ENCODE results near the gene ZCRB1. TPM values are rescaled to one million over a fixed set of nuclear protein-coding genes. Genes with fewer than 3 reads are reported as not detected.

Gene ZCRB1
- total and polyA plus RNA-seq, 4 donors, result 36.2 to 130 (median 51.9) TPM

GRCh38 chr12:42281278-42281677 is 44.6 kb downstream of the ZCRB1 start:
- Histone ChIP-seq H3K27ac (ENCODE audit: low read depth in 1 of 2, low read length in 2 of 2) (no peak overlapping the region), H3K4me1 (ENCODE audit: control insufficient read depth in 1 of 2, insufficient read depth in 2 of 2, low read length in 2 of 2) (no peaks in the 10 kb centered on the region), H3K27me3 (ENCODE audit: control insufficient read depth in 1 of 2, insufficient read depth in 2 of 2, low read length in 1 of 2) (no peaks in the 10 kb centered on the region), H3K36me3 (ENCODE audit: control insufficient read depth in 1 of 2, insufficient read depth in 2 of 2, low read length in 1 of 2) (no peaks in the 10 kb centered on the region), H3K4me3 (ENCODE audit: low read length in 2 of 2) (no peak overlapping the region), H3K9me3 (ENCODE audit: control insufficient read depth, low read length) (no peaks in the 10 kb centered on the region)
- ATAC-seq (ENCODE audit: low FRiP score), result no peak
- intact Hi-C loops (cut with DNase I), result no loop called here
- no peak for DNase-seq
- WGBS, 2 donors, result 52 to 56% methylated on average over 3 of the region's 3 CpGs

DNA sequence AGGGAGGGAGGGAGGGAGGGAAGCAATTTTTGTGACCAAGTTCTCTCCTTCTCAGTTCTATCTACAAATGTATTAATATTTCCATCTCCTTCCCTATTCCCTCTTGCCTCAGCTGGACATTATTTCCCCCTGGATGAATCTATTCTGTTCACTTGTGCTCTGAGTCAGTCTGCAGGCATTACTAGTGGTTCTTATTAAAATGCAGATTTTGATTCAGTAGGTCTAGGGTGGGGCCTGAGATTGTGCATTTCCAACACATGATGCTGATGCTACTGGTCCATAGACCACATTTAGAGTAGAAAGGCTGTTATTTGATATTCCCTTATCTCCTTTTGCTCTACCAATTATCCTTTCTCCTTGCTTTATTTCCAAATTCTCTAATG is 47.8 kb downstream of the ZCRB1 start:
- DNase-seq (no peak), ATAC-seq (ENCODE audit: low FRiP score) (no peak)
- H3K27me3 ChIP-seq (ENCODE audit: control insufficient read depth in 1 of 2, insufficient read depth in 2 of 2, low read length in 1 of 2), result no peaks in the 10 kb centered on the region
- H3K9me3 ChIP-seq (ENCODE audit: control insufficient read depth, low read length), result no peaks in the 10 kb centered on the region
- no peaks in the 10 kb centered on the region for H3K4me1 ChIP-seq (ENCODE audit: control insufficient read depth in 1 of 2, insufficient read depth in 2 of 2, low read length in 2 of 2)
- intact Hi-C loops (cut with DNase I), result no loop called here
- H3K4me3 ChIP-seq (ENCODE audit: low read length in 2 of 2), result no peak overlapping the region
- no peaks in the 10 kb centered on the region for H3K36me3 ChIP-seq (ENCODE audit: control insufficient read depth in 1 of 2, insufficient read depth in 2 of 2, low read length in 1 of 2)
- no peak overlapping the region for H3K27ac ChIP-seq (ENCODE audit: low read depth in 1 of 2, low read length in 2 of 2)

GRCh38 chr12:42277396-42278127 is 48.3 kb downstream of the ZCRB1 start:
- no peak for ATAC-seq (ENCODE audit: low FRiP score)
- Histone ChIP-seq H3K27me3 (ENCODE audit: control insufficient read depth in 1 of 2, insufficient read depth in 2 of 2, low read length in 1 of 2) (no peaks in the 10 kb centered on the region), H3K4me3 (ENCODE audit: low read length in 2 of 2) (no peak overlapping the region), H3K4me1 (ENCODE audit: control insufficient read depth in 1 of 2, insufficient read depth in 2 of 2, low read length in 2 of 2) (no peaks in the 10 kb centered on the region), H3K9me3 (ENCODE audit: control insufficient read depth, low read length) (no peaks in the 10 kb centered on the region), H3K27ac (ENCODE audit: low read depth in 1 of 2, low read length in 2 of 2) (no peak overlapping the region), H3K36me3 (ENCODE audit: control insufficient read depth in 1 of 2, insufficient read depth in 2 of 2, low read length in 1 of 2) (no peaks in the 10 kb centered on the region)
- DNase-seq, result no peak
- WGBS, 2 donors, result 51 to 57% methylated on average over 6 of the region's 6 CpGs
- intact Hi-C loops (cut with DNase I), result no loop called here

DNA sequence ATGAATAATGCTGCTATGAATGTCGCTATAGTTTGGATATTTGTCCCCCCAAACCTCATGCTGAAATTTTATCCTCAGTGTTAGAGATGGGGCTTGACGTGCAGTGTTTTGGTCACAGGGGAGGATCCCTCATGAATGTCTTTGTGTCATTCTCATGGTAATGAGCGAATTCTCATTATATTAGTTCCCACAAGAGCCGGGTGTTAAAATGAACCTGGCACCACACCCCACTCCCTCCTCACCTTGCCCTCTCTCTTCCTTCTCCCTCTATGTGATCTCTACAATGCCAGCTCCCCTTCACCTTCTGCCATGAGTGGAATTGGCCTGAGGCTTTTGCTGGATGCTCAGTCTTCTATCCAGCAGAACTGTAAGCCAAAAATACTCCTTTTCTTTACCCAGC is 50.4 kb downstream of the ZCRB1 start:
- Histone ChIP-seq H3K9me3 (ENCODE audit: control insufficient read depth, low read length) (no peaks in the 10 kb centered on the region), H3K4me3 (ENCODE audit: low read length in 2 of 2) (no peak overlapping the region), H3K27ac (ENCODE audit: low read depth in 1 of 2, low read length in 2 of 2) (no peak overlapping the region), H3K27me3 (ENCODE audit: control insufficient read depth in 1 of 2, insufficient read depth in 2 of 2, low read length in 1 of 2) (no peaks in the 10 kb centered on the region), H3K36me3 (ENCODE audit: control insufficient read depth in 1 of 2, insufficient read depth in 2 of 2, low read length in 1 of 2) (no peaks in the 10 kb centered on the region), H3K4me1 (ENCODE audit: control insufficient read depth in 1 of 2, insufficient read depth in 2 of 2, low read length in 2 of 2) (no peaks in the 10 kb centered on the region)
- no peak for ATAC-seq (ENCODE audit: low FRiP score)
- DNase-seq, result no peak
- WGBS, 2 donors, result 93 to 95% methylated on average over 4 of the region's 4 CpGs
- intact Hi-C loops (cut with DNase I), result no loop called here

GRCh38 chr12:42273706-42274105 is 52.2 kb downstream of the ZCRB1 start:
- H3K9me3 ChIP-seq (ENCODE audit: control insufficient read depth, low read length), result no peaks in the 10 kb centered on the region
- H3K36me3 ChIP-seq (ENCODE audit: control insufficient read depth in 1 of 2, insufficient read depth in 2 of 2, low read length in 1 of 2), result no peaks in the 10 kb centered on the region
- H3K27me3 ChIP-seq (ENCODE audit: control insufficient read depth in 1 of 2, insufficient read depth in 2 of 2, low read length in 1 of 2), result no peaks in the 10 kb centered on the region
- no peak overlapping the region for H3K27ac ChIP-seq (ENCODE audit: low read depth in 1 of 2, low read length in 2 of 2)
- DNase-seq (no peak), ATAC-seq (ENCODE audit: low FRiP score) (no peak)
- H3K4me3 ChIP-seq (ENCODE audit: low read length in 2 of 2), result no peak overlapping the region
- intact Hi-C loops (cut with DNase I), result no loop called here
- H3K4me1 ChIP-seq (ENCODE audit: control insufficient read depth in 1 of 2, insufficient read depth in 2 of 2, low read length in 2 of 2), result no peaks in the 10 kb centered on the region
- 94 to 95% methylated on average over 19 to 21 of the region's 21 CpGs for WGBS, 2 donors

DNA sequence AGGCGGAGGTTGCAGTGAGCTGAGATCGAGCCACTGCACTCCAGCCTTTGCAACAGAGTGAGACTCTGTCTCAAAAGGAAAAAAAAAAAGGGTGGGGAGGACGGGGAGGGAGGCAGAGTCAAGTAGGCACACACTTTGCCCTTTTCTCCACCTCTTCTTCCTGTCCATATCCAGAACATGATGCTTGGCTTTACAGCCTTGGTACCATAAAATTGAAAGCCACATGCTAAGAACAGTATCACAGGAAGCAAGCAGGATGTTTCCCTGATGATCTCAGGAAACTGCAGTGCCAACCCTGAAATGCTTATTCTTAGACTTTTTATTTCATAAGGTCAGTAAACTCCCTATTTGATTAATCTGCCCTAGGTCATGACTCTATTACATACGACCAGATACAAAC is 55.3 kb downstream of the ZCRB1 start:
- Histone ChIP-seq H3K36me3 (ENCODE audit: control insufficient read depth in 1 of 2, insufficient read depth in 2 of 2, low read length in 1 of 2) (no peaks in the 10 kb centered on the region), H3K4me3 (ENCODE audit: low read length in 2 of 2) (no peak overlapping the region), H3K27ac (ENCODE audit: low read depth in 1 of 2, low read length in 2 of 2) (no peak overlapping the region), H3K27me3 (ENCODE audit: control insufficient read depth in 1 of 2, insufficient read depth in 2 of 2, low read length in 1 of 2) (no peaks in the 10 kb centered on the region), H3K4me1 (ENCODE audit: control insufficient read depth in 1 of 2, insufficient read depth in 2 of 2, low read length in 2 of 2) (no peaks in the 10 kb centered on the region), H3K9me3 (ENCODE audit: control insufficient read depth, low read length) (no peaks in the 10 kb centered on the region)
- WGBS, 2 donors, result 71 to 73% methylated on average over 4 of the region's 4 CpGs
- intact Hi-C loops (cut with DNase I), result no loop called here
- ATAC-seq (ENCODE audit: low FRiP score) (no peak), DNase-seq (no peak)

GRCh38 chr12:42267413-42268190 is 58.3 kb downstream of the ZCRB1 start:
- Histone ChIP-seq H3K36me3 (ENCODE audit: control insufficient read depth in 1 of 2, insufficient read depth in 2 of 2, low read length in 1 of 2) (no peaks in the 10 kb centered on the region), H3K27me3 (ENCODE audit: control insufficient read depth in 1 of 2, insufficient read depth in 2 of 2, low read length in 1 of 2) (no peaks in the 10 kb centered on the region), H3K27ac (ENCODE audit: low read depth in 1 of 2, low read length in 2 of 2) (no peak overlapping the region), H3K4me3 (ENCODE audit: low read length in 2 of 2) (no peak overlapping the region), H3K9me3 (ENCODE audit: control insufficient read depth, low read length) (no peaks in the 10 kb centered on the region), H3K4me1 (ENCODE audit: control insufficient read depth in 1 of 2, insufficient read depth in 2 of 2, low read length in 2 of 2) (no peaks in the 10 kb centered on the region)
- ATAC-seq (ENCODE audit: low FRiP score) (no peak), DNase-seq (no peak)
- intact Hi-C loops (cut with DNase I), result no loop called here
- WGBS, 2 donors, result 83 to 85% methylated on average over 15 of the region's 15 CpGs

DNA sequence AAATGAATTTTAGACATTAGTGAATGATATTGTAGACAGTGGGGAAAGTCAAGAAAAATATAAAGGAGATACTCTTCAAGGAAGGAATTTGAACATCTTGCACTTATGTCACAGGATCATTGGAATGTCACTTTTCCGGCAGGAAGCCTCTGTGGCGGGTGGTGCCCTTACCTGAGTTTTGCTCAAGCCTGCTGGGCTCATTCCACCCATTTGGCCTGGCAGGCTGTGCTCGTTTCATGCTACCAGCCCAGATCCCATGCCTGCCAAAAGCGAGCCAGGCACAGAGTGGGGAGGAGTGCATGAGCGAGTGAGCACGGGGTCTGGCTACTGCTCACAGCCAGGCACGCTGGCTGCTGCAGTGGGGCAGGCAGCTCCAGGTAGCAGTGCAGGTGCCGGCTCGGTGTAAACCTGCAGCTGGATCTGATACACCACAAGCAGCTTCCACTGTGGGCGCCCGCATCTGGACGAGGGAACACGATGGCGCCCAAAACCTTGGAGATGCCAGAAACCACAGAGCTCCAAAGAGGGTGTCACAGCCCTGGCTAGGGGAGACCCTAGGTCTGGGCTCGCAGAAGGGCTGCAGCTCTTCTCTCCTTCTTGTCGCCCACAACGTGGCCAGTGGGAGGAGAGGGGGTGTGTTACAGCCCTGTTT is 59.2 kb downstream of the ZCRB1 start:
- Histone ChIP-seq H3K9me3 (ENCODE audit: control insufficient read depth, low read length) (no peaks in the 10 kb centered on the region), H3K36me3 (ENCODE audit: control insufficient read depth in 1 of 2, insufficient read depth in 2 of 2, low read length in 1 of 2) (no peaks in the 10 kb centered on the region), H3K4me3 (ENCODE audit: low read length in 2 of 2) (no peak overlapping the region), H3K27me3 (ENCODE audit: control insufficient read depth in 1 of 2, insufficient read depth in 2 of 2, low read length in 1 of 2) (no peaks in the 10 kb centered on the region), H3K4me1 (ENCODE audit: control insufficient read depth in 1 of 2, insufficient read depth in 2 of 2, low read length in 2 of 2) (no peaks in the 10 kb centered on the region), H3K27ac (ENCODE audit: low read depth in 1 of 2, low read length in 2 of 2) (no peak overlapping the region)
- DNase-seq (no peak), ATAC-seq (ENCODE audit: low FRiP score) (no peak)
- 93 to 94% methylated on average over 17 of the region's 17 CpGs for WGBS, 2 donors
- intact Hi-C loops (cut with DNase I), result no loop called here

DNA sequence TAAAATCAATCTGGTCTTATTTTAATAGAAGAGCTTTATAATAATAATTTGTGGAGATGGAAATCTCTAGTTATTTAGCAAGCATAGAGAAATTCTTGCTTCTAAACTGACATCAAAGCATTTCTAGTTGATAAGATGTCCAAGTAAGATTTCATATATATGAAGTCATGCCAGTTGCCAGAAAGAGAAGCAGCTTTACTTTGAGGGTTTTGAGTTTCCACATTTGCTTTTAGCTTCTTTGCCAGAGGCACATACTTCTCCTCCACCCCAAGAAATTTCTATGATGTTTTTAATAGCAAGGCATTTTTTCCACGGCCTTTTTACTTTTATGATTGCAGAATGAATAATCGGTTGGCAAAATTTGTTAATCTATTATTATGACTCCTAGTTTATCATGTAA is 63.6 kb downstream of the ZCRB1 start:
- no peak overlapping the region for H3K4me3 ChIP-seq (ENCODE audit: low read length in 2 of 2)
- H3K27ac ChIP-seq (ENCODE audit: low read depth in 1 of 2, low read length in 2 of 2), result no peak overlapping the region
- no peaks in the 10 kb centered on the region for H3K4me1 ChIP-seq (ENCODE audit: control insufficient read depth in 1 of 2, insufficient read depth in 2 of 2, low read length in 2 of 2)
- intact Hi-C loops (cut with DNase I), result no loop called here
- H3K9me3 ChIP-seq (ENCODE audit: control insufficient read depth, low read length), result no peaks in the 10 kb centered on the region
- DNase-seq, result no peak
- ATAC-seq (ENCODE audit: low FRiP score), result no peak
- WGBS, 2 donors, result 44 to 59% methylated on average over 2 of the region's 2 CpGs
- no peaks in the 10 kb centered on the region for H3K27me3 ChIP-seq (ENCODE audit: control insufficient read depth in 1 of 2, insufficient read depth in 2 of 2, low read length in 1 of 2)
- H3K36me3 ChIP-seq (ENCODE audit: control insufficient read depth in 1 of 2, insufficient read depth in 2 of 2, low read length in 1 of 2), result no peaks in the 10 kb centered on the region
